CD4-positive, alpha-beta T cell treated with Interleukin-15 for 1 hour (primary cell): ENCODE measurements around the gene VSIR.

Source experiments
- DNase-seq: peaks from one replicate; pipeline ENCODE4 v3.0.0-alpha.2; 2020

Gene VSIR

GRCh38 chr10:71727105-71727737 is 46.1 kb downstream of the VSIR start:
- DNase-seq: peak; percentile 51

- no peak for DNase-seq
Observed at GRCh38 chr10:71726580-71727104, 46.7 kb downstream of the VSIR start.

GRCh38 chr10:71725998-71726579 is 47.2 kb downstream of the VSIR start:
- peak; percentile 58 for DNase-seq

DNA sequence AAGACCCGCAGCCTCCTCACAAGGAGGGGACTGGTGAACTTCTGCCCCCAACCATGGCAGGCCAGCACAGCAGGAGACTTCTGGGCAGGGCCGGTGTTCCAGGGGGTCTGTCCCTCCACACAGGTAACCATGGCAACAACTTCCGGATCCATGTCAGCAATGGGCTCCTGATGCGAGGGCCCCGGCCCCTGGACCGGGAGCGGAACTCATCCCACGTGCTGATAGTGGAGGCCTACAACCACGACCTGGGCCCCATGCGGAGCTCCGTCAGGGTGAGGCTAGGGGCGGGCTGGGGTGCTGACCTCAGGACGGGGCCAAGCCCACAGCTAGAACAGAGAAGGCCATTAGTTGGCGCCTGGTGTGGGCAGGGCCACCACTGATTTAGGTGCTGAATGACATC is 48.1 kb downstream of the VSIR start:
- no peak for DNase-seq

GRCh38 chr10:71724539-71724938 is 48.8 kb downstream of the VSIR start:
- DNase-seq: no peak

DNA sequence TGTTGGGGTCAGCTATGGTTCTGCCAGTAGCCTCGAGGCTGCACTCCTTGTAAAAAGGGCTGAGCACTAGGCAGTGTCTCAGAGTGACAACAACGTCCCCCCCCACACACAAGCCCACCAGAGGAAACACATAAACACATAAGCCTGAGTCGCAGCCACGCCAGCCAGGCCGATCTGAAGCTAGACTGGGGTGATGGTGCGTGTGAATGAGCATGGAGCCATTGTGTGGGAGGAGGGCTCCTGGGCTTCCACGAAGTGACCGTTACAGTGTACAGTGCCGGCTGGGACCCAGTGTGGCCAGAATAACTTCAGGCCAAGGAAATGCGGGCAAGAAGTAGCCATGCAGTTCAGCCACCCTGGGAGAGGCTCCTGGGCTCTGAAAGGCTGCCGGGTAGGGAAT is 50.0 kb downstream of the VSIR start:
- DNase-seq: no peak

DNA sequence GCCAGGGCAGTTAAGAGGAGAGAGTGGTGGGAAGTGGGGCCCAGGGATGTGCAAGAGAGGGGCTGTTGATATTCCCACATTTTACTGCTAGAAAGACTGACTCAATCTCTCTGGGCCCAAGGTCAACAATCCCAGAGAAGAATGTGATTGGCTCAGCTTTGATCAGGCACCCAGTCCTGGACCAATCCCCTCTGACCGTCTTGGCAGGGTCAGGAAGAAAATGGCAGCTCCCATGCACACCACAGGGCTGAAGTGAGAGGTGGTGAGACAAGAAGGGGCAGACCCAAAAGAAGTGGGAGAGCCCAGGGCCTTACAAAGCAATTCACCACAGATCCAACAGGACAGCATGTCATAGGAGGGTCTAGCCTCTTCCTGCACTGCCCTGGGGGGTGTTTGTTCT is 50.5 kb downstream of the VSIR start:
- no peak for DNase-seq

GRCh38 chr10:71721313-71721712 is 52.0 kb downstream of the VSIR start:
- no peak for DNase-seq

DNA sequence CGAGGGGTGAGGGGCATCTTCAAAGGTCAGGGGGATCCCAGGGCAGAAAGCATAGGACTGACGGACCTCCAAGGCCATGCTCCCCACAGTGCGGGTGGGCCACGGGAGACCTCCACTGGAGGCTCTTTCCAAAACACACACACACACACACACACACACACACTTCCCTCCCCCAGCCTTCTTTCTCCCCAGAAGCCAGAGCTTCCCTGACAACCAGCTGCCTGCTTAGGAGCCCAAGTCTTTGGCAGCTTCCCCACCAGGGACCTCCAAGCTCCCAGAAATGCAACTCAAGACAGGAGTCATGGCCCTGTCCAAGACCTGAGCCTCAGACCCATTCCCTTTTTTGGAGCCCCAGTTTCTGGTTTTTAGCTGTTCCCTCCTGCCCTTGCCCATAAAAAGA is 53.0 kb downstream of the VSIR start:
- DNase-seq: no peak

DNA sequence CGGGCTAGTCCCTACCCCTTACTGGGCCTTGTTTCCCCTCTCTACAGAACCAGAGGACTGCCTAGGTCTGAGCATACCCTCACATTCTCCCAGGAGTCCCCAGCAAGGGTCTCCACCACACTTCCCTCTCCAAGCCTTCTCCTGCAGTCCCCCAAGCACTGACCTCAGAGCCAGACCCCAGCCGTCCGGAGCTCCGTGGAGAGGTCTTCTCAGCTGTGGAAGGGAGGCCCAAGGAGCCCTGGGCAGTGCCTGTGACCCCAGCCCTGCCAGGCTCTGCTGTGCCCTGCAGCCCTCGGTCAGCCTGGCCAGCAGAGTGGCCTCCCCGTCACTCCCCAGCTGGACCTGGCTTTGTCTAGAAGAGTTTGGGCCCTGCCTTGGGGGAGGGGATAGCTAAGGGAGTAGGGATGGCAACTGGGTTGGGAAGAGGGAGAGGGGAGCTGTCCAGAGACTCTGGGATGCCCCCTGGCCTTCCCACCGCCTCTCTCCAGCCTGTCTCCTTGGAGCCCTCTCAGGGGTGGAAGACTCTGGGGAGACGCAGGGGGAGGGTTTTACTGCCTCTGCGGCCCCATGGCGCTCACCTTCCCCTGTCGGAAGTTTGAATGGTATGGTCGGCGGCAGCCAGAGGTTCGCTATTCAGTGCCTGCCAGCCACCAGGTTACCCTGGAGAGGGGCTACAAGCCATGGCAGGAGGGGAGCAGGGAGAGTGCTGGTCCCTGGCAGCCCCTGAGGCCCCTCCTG is 53.7 kb downstream of the VSIR start, which contains the start of gene C10orf105:
Gene C10orf105 (minus strand): TSS at position 315 of the 738 bp plus-strand sequence. CDS start 3,441 bp downstream, outside the sequence.
- DNase-seq: no peak

- DNase-seq: no peak
Observed at GRCh38 chr10:71719042-71719441, 54.3 kb downstream of the VSIR start.

GRCh38 chr10:71718165-71718698 is 55.1 kb downstream of the VSIR start:
- no peak for DNase-seq

DNA sequence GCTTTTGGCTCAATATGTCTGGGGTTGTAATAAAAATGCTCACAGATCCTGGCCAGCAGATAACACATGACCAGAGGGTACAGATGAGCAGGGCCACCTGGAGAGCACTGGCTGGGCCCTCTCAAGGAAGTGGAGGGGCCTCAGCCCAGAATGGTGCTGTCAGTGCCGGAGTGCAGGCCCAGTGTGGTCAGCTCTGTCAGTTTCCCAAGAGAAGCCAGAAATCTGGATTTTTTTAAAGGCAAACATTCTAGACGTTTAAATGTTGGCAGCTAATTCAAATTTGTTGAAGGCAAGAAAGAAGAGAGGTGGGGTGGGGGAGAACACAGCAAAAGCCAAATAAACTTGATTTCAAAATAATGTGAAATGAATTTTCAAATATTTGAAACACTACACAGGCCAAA is 55.8 kb downstream of the VSIR start:
- DNase-seq: no peak

DNA sequence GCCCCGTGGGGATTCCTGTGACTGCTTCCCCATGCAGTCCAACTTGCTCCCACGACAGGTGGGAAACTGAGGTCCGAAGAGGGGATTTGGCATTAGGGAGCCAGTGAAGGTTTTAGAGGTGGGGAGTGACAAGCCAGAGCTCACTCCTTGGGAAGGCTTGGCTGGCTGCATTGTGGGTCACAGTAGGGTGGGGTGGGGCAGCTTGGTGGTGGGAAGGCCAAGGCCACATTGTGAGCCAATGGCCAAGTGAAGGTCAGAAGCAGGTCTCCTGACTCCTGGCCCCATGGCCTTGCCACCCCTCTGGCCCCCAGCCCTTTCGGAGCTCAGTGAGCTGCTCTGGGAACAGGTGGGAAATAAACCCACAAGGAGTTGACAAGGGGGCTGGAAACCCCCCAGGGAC is 56.3 kb downstream of the VSIR start:
- no peak for DNase-seq

DNA sequence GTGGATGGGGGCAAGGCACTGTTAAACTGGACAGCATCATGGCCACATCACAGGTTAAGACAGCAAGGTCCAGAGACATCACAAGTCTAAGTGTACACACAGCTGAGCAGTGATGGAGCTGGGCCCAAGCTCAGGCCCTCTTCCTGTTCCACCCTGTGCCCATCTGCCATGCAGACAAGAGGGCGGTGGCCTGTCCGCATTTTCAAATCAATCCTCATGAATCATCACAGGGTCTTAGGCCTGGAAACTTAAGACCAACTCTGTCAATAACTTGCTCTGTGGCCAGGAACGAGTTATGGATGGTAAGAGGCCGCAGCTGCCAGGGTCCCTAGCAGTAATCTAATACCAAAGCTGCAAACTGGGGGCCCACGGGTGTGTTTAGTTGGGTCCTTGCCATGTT is 56.9 kb downstream of the VSIR start:
- no peak for DNase-seq

GRCh38 chr10:71715860-71716259 is 57.5 kb downstream of the VSIR start:
- no peak for DNase-seq

DNA sequence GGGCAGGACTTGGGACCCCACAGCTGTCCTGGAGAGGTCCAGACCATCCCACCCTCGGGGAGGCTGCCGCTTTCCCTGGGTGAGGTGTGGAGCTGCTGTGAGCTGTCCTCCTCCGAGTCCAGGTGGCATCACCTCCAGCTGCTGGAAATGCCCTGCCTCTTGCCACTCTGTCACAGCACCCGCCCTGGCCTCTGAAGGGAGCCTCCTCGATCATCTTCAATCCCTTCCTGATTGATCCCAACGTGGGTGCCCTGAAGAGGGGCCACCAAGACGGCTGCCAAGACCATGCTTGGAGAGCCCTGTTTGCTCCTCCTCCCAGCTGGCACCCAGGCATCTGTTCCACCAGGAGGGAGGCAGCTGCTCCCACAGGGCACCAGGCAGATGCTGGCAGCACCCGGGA is 58.3 kb downstream of the VSIR start:
- no peak for DNase-seq

GRCh38 chr10:71714592-71714991 is 58.7 kb downstream of the VSIR start:
- DNase-seq: no peak

DNA sequence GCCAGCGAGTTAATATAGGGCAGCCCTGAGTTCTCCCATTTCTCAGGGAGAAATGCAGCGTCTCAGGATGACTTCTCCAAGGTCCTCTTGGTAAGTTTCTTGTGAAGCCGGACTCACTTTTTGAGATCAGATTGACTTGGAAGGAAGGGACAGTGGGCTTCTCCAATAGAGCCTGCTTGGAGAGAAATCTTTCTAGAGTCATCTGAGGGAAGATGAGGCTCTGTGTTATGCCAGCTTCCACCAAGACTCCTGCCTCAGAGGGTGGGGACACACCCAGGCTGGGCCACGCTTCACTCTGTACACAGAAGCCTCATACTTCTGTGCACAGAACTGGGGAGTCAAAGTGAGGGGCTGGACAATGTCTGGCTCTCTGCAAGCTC is 59.3 kb downstream of the VSIR start:
- DNase-seq: no peak

DNA sequence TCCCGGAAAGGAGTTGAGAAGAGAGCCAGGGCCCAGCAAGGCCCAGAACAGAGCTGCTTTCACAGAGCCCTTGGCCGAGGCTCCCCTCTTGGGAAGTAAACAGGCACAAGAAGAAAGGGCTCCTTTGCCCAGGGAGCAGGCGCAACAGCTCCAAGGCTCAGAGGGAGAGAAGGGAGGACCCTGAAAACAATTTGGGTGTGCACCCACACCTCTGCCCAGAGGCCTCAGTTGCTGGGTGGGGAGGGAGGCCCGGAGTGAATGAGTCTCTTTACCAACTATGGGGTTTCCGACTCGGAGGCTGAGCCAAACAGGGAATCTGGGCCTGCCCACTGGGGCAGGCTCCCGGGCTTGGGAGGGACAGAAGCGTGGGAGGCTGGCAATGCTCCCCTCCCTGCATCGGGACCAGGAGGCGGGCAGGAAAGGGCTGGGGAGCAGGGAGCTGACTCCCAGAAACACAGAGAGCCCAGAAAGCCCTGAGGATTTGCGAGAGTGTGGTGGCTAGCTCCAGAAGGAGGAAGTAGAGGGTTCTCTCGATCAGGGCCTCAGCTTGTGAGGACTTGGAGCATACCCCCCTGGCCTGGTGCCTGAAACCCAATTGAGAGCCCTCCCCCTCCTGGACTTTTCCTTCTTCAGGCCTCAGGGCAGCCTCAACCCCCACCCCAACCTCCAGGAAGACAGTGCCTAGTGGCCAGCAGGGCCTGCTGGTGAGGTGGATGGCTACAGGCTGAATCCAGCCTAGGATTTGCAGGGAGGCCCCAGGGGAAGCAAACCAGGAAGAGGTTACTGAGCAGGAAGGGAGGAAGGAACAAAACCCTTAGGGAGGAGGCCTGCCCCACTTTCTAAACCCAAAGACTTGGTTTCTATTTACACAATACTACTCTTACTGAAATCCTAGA is 59.9 kb downstream of the VSIR start:
- DNase-seq: peak; percentile 35

- DNase-seq: peak; percentile 45
Observed at GRCh38 chr10:71712572-71713134, 60.7 kb downstream of the VSIR start.

- no peak for DNase-seq
Observed at GRCh38 chr10:71712170-71712569, 61.1 kb downstream of the VSIR start.
